ENCODE measurements around the gene SRSF7. TPM values are rescaled to one million over a fixed set of nuclear protein-coding genes. Genes with fewer than 3 reads are reported as not detected.
"Not testable (repeated sequence)": the region's sequence is repeated elsewhere in the genome, so short reads cannot be mapped to it uniquely, and the experiment has no call there.

Gene SRSF7
- polyA plus RNA-seq, 12 donors = 87.4 to 148 (median 125) TPM; not detected in 1

DNA sequence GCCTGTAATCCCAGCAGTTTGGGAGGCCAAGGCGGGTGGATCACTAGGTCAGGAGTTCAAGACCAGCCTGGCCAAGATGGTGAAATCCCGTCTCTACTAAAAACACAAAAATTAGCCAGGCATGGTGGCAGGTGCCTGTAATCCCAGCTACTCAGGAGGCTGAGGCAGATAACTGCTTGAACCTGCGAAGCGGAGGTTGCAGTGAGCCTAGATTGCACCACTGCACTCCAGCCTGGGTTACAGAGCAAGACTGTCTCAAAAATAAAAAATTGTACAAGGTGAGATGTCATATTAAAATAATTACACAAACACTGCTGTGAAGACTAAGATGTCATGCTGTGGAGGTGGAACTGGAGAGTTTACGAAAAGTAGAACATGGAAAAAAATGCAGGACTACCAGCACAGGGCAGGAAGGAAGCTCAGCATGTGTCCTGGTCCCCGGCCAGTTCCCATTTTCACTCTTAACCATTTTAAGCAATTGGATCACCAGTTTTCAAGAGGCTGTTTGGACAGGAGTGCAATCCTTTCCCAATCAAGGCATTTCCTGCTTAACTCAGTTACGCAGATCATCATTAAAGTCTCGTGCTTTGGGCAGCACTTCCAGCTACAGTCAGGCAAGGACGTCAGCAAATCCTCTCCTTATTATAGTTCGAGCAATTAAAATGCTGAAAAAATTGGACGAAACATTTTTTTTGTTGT lies 14.0 kb downstream of the SRSF7 start:
- DNase-seq = not testable (repeated sequence)

DNA sequence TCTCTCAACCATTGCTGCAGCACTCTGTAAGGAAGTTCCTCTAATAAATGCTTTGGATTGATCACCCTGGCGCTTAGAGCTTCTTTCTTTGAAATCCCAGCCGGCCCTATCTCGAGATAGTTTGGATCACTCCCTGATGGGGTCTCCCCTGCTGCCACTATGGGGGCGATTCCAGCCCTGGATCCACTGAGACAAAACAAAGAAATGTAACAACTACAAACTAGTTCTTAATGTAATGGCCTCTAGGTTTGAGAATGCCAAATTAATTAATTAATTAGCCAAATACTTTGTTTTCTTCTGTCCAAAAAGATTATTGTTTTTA lies 15.2 kb downstream of the SRSF7 start:
- no peak for DNase-seq

DNA sequence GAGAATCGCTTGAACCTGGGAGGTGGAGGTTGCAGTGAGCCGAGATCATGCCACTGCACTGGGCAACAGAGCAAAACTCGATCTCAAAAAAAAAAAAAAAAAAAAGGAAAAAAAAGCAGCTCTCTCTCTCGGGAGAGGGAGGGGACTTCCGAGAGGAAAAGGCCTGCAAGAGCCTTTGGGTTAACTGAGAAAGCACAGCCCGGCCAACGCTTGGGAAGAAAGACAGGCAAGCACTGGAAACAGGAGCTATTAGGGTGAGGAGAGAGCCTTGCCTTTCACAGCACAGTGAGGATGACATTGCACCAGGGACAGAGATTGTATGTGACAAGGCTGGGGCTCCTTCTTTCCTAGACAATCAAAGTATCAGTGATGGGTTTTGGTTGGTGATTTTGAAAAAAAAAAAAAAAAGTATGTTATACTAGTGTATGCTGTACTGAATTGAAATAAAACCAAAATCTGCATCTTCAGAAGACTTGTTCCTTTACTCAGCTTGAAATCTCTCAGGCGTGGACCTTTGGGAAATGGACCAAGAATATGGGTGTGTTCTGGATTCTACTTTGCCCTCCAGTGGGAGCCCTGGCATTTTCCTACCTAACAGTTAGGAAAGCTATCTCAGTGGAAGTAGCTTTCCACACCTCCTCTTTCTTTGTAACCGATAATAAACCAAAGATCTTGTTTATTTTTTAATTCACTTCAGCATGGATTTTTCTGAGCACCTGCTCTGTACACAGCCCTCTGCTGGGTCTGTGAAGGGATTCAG lies 16.7 kb downstream of the SRSF7 start:
- no peak for DNase-seq

DNA sequence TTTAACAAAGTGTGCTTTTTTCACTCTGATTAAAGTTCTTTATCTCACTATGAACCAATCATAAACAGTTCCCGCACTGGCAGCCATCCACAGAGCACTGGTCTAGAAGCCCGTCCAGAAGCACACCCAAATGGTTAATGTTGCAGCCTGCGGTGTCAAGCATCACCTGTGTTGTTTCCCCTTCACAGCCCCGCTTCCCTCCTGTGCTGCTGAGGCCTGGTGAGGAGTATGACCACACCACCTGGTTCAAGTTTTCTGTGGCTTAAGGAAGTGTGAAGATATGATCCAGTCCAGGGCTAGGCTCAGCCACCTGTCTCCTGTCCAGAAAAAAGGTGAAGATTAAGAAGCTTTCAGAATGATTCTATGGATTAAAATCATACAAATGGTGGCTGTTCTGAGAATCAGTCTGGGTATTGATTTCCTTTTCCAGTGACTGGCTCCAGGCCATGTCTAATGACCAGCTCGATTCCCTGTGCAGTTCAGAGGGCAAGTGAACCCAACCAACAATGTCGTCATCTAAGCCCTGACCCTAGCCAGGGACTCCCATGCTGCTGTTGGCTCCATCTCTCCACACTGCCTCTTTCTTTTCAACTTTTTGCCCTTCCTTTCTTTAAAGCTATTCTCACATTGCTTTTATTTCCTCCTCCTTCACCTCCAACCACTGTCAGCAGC lies 17.7 kb downstream of the SRSF7 start:
- no peak for DNase-seq

DNA sequence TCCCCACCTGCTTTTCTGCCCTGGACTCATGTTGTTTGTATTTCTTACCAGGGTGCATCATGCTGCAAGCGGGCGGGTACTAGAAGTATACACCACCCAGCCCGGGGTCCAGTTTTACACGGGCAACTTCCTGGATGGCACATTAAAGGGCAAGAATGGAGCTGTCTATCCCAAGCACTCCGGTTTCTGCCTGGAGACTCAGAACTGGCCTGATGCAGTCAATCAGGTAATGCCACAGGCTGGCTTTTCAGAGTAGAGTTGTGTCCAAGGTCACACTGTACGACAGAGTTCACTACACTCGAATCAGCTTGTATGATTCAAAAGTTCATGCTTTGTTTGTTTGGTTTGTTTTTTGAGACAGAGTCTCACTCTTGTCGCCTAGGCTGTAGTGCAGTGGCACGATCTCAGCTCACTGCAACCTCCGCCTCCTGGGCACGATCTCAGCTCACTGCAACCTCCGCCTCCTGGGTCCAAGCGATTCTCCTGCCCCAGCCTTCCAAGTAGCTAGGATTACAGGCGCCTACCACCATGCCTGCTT lies 19.4 kb downstream of the SRSF7 start:
- no peak for DNase-seq

DNA sequence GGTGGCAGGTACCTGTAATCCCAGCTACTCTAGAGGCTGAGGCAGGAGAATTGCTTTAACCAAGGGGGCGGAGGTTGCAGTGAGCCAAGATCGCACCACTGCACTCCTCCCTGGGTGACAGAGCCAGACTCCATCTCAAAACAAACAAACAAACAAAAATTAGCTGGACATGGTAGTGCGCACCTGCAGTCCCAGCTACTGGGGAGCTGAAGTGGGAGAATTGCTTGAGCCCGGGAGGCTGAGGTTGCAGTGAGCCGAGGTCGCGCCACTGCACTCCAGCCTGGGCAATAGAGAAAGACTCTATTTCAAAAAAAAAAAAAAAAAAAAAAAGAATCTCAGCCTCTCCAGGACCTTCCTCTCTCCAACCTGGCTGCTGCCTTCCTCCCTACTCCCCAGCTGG lies 20.1 kb downstream of the SRSF7 start:
- no peak for DNase-seq

DNA sequence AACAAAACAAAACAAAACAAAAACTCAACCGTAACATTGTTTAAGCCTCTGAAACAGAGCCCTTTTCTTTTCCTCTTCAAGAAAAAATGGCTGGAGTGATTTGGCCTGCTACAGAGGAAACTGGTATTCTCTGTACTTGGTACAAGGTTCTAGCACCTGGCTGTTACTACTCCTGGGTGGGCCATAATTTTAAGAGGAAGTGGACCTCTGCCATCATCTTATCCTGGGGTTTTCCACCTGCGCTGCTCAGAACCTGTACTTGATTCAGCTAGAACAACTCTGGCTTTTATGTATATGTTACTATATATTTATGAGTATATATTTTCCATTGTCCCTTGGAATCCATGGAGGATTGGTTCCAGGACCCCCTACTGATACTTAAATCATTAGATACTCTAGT lies 22.5 kb downstream of the SRSF7 start:
- no peak for DNase-seq

DNA sequence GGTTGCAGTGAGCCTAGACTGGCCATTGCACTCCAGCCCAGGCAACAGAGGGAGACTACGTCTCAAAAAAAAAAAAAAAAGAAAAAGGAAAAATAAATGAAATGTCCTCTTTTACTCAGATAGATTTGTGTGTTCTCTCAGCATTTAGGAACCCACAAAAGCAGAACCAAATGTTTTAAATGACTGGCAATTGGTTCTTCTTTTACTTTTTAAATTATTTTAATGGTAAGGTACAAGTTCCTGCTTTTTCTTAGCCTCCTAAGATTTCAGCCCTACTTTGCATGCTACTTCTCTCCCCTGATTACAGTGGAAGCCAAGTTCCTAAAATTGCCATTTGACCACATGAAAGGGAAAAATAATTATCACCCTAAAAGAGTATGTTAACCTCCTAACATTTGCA lies 23.5 kb downstream of the SRSF7 start:
- DNase-seq = no peak

DNA sequence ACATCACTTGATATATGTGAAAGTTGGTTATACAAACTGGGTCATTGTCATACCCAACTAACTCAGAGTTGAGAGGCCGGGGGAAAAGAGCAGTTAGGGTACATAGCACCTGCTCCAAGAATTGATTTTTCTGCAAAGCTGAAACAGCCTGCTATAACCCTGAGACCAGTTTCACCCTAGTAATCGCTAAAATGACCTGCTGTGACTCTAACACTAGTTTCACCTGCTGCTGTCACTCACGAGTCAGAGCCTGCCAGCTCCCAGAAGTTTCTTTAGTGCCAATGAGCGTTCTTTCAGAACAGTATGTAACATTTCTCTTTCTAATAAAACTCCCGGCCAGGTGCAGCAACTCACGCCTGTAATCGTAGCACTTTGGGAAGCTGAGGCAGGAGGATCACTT lies 28.0 kb downstream of the SRSF7 start:
- DNase-seq = no peak

DNA sequence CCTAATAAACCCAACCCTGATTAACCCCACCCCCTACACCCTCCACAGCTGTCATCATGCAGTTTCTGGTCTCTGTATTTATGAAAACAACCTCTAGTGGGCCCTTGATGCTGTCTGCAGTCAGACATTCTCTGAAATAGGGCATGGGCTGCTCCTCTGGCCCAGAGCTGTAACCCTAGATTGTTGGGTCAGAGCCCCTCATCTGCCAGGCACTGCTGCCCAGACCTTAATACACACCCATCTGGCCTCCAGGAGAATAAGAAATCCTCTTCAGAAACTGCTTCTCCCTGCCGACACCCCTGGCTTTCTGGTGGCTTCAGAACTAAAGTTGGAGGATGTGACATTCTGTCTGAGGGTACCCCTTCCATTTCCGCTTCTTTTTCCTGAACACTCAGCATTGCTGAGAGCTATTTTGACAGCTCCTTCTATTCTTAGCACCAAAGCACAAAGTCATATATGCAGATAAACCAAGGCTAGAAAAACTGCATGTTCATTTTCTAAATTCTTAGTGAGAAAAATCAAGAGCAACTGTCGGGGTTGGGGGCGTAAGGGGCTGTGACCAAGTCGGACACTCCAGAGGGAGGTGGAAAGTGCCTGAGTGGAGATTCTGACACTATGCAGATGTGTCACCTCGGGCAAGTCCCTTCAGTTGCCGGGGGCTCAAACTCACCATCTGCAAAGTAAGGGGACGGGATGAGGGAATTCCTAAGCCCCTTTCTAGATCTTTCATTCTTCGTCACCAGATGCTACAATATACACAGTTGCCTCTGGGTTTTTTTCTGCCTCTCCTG lies 28.7 kb downstream of the SRSF7 start:
- no peak for DNase-seq

DNA sequence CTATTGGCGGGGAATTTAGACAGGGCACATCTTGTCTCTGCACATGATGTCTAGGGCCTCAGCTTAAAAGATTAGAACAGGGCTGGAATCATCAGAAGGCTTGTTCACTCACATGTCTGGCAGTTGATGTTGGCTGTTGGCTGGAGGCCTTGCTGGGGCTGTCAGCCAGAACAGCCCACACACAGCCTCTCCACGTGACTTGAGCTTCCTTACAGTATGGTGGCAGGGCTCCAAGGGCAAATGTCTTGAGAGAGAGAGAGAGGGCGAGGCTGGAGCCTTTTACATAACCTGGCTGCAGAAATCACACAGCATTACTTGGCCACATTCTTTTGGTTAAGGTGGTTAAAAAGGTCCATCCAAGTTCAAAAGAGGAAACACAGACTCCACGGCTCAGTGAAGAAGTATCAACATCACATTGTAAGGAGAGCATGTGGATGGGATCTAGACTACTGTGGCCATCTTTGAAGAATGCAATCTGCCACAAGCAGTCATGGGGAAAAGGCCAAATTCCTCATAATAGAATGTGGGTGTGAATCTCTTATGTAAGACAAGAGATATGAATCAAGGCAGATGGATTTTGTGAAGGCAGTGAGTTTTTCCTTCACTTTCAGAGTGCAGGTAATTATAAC lies 30.4 kb downstream of the SRSF7 start:
- peak; percentile 77 for DNase-seq

DNA sequence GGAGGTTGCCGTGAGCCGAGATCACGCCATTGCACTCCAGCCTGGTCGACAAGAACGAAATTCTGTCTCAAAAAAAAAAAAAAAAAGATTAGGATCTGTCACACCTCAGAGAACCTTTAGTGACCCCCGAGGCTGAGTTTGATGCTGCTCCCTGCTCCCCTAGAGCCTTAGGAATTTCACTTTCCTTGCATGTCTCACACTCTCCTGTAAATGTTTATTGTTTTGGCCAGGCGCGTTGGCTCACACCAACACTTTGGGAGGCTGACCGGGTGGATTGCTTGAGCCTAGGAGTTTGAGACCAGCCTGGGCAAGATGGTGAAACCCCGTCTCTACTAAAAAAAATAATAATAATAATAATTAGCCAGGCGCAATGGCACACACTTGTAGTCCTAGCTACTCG lies 31.5 kb downstream of the SRSF7 start:
- DNase-seq = no peak

DNA sequence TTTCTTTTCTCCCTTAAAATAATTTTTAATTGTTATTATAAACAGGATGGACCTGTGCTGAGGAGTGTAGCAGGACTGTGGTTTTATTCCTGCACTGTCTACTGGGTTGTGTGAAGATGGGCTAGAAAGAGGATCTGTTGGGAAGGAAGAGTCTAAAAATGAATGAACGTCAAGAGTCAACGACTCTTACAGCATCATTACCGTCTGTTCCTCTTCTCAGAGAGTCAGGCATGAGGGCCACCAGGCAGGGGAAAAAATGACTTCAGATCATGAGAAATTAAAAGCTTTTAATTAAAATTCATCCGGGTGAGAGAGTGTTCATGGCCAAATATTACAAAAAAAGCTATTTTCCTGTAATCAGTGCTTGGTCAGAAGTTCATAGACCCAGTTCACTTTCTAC lies 32.6 kb downstream of the SRSF7 start:
- DNase-seq = no peak

DNA sequence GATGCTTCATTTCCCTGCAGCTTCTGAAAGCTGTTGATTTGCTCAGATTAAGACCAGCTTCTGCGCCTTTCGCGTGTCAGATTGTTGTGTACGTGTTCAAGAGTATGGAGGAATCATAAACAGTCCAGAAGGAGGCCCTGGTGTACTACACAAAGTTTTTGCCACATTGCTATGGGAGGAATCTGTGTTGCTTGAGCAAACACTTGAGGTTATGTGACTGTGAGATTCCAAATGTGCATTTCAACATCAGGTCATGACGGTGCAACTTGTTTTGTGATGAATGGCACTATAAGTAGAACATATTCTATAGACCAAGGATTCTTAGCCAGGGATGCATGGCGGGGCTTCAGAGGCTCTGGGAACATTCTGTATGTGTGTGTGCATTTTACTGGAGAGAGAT lies 35.0 kb downstream of the SRSF7 start:
- no peak for DNase-seq

DNA sequence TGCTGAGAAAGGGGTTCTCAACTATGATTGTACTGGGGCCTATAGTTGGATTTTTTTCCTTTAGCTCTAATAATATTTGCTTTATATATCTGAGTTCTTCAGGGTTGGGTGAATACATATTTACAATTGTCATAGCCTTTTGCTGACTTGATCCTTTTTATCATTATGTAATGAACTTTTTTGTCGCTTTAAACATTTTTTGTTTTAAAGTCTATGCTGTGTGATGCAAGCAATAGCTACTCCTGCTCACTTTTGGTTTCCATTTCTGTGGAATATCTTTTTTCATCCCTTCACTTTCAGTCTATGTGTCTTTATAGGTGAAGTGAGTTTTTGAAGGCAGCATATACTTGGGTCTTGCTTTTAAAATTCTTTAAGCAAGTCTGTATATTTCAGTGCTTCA lies 36.2 kb downstream of the SRSF7 start:
- not testable (repeated sequence) for DNase-seq

DNA sequence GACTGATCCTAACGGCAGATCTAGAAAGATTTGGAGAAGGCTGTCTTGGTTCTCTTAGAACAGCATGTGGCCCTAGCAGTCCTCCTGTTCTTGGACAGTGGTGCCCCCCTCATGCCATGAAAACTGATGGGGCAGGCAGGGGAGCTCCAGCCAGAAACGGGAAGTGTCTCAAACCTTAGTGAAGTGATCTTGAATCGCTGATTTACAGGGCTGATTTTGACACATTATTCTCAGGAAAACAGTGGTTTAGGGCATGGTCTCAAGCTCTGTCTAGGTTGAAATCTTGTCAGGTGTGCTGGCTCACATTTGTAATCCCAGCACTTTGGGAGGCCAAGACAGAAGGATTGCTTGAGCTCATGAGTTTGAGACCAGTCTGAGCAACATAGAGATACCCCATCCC lies 37.8 kb downstream of the SRSF7 start:
- no peak for DNase-seq

DNA sequence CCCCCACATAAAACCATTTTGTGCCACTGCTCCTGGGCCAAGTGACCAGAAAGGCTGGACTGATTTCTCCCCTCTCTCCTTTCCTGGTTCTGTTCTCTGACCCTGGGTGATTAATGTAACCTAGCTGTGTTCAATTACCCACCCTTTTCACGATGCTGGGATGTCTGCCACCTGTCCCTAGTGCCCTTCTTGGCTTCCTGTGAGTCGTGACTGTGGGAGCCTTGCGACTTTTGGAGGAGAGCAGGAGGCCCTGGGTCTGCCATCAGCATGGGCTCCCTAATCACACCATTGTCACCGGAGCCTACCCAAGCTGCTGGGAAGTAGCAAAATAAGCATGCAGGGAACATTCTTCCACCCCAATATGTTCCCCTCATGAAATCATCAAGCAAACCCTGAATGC lies 38.3 kb downstream of the SRSF7 start:
- DNase-seq = no peak

DNA sequence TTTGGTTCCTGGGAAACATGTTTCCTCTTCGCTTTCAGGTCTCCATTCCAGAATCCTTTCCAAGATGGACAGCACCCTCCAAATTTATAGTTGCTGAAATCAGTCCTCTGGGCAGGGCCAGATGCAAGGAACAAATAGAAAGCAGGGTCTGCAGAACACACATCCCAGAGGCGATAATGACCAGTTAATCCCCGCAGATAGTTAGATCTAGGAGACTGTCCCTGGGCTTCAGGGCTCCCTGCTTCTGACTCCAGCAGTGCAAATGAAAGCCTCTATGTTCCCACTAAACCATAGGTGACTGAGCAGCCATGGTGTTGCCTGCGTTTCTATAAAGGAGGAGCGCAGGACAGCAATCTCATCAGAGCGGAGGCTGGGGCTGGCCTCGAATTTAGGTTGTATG lies 38.7 kb downstream of the SRSF7 start:
- DNase-seq = no peak

DNA sequence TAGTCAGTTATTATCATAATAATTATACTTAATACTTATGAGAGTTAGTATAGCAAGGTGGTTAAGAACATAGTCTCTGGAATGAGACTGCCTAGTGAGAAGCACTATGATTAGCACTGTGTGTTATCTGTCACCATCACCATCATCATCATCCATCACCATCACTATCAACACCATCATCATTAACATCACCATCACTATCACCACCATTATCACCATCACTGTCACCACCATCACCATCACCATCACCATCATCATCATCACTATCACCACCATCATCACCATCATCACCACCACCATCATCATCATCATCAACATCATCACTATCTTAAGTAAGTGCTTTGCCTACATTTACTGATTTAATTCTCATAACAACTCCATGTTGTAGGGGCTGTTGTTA lies 39.6 kb downstream of the SRSF7 start:
- DNase-seq = no peak

DNA sequence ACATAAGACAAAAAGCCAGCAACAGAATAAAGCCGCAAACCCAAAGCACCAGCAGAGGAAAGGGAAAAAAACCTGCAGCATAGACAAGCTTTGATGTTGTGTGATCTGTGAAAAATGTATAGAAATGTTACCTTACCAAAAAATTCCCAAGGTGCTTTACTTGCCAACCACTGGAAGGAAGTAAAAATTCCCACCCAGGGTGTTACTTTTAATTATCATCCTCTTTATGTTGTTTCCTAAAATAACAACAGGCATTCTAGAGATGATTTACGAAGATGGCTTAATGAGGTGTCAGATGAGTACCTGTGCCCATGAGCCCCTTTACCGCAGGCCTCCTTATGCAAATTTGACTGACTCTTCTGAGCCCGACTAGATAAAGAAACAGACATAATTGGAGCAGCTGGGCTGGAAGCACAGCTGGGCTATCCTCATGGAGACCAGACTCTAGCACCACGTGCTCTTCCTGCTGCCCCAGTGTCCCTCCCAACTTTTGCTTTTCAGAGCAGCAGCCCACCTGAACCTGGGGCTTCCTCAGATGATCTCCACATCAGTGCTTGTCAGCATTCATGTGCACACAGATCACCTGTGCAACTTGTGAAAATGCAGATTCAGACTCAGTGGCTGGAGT lies 41.5 kb downstream of the SRSF7 start:
- no peak for DNase-seq

DNA sequence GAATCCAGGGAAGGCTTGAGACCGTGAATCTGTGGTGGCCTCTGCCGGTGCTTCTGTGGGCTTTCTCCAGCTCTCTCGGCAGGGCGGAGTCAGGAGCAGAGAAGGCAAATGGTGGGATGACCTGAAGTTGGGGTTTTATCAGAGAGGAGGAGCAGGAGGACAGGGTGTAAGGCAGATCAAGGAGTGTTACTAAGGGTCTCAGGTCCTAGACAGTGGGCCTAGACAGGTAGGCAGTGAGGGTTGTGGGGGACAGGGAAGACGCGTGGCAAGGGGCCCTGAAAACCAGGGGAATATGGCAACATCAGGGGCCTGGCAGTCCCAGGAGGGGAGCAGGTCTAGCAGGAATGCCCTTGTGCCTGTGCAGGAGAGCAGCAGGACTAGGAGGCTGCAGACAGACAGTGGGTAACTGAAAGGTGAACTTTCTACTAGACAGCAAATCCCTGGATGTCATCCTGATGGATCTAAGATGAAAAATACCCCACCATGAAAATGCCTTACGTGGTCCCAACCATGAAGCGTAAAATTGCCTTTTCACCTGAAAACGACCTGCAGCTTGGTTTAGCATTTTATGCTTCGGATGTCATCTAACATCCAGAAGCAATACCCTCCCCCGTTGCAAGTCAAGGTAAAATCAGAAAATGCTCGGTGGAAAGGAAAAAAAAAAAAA lies 42.1 kb downstream of the SRSF7 start:
- DNase-seq = no peak

Measured in muscle of arm (tissue), 12 donors.